H1 (cell line): Measurements from ENCODE around the gene TRAF1. TPM values are rescaled to one million over a fixed set of nuclear protein-coding genes. Genes with fewer than 3 reads are reported as not detected.

ENCODE experiments used
- CTCF ChIA-PET: fragments of 300-600 bp; sonication (Branson Sonifier 250); formaldehyde crosslinking; loops from one replicate; lab custom pipeline; 2021; ENCODE audit not compliant: partially characterized antibody; lab: Charles Lee
- POLR2A ChIA-PET: fragments of 300-600 bp; sonication (Branson Sonifier 250); formaldehyde crosslinking; loops from one replicate; lab custom pipeline; 2021; ENCODE audit warnings: inconsistent platforms; ENCODE audit not compliant: partially characterized antibody; lab: Charles Lee
- DNase-seq, 2 experiments: peaks; one replicate each; pipeline versions ENCODE4 v3.0.0 to v3.0.0-alpha.2; 2010 to 2022; ENCODE audit warnings: low spot score in 2 of 2, low read depth in 1 of 2, mixed read lengths in 1 of 2
- FAIRE-seq: peaks from 2 replicates; lab custom pipeline; 2011; peaks lifted over from hg19 to GRCh38; lab: Jason Lieb, UNC
- H2AFZ ChIP-seq: 2 replicates; pipeline ENCODE4 v1.8.1; 2012; ENCODE audit warnings: low read length, inconsistent platforms
- H2AK5ac ChIP-seq: 2 replicates; pipeline ENCODE4 v1.6.1; 2013; ENCODE audit warnings: low read depth, low read length
- H2BK120ac ChIP-seq: replicated peaks from 2 replicates; pipeline ENCODE3; 2013; ENCODE audit warnings: low read depth, low read length, inconsistent platforms
- H2BK12ac ChIP-seq: 2 replicates; pipeline ENCODE4 v1.6.1; 2013; ENCODE audit warnings: low read depth, low read length
- H2BK15ac ChIP-seq: 2 replicates; pipeline ENCODE4 v1.6.1; 2013; ENCODE audit warnings: low read length
- H2BK20ac ChIP-seq: 2 replicates; pipeline ENCODE4 v1.6.1; 2013; ENCODE audit warnings: low read length
- H2BK5ac ChIP-seq: 2 replicates; pipeline ENCODE4 v1.6.1; 2013; ENCODE audit warnings: low read depth, low read length
- H3K14ac ChIP-seq: 2 replicates; pipeline ENCODE4 v1.6.1; 2013; ENCODE audit warnings: inconsistent platforms; ENCODE audit not compliant: insufficient read length
- H3K18ac ChIP-seq: 2 replicates; pipeline ENCODE4 v1.6.1; 2013; ENCODE audit warnings: low read length; ENCODE audit errors: extremely low read depth
- H3K23ac ChIP-seq: 2 replicates; pipeline ENCODE4 v1.6.1; 2013; ENCODE audit warnings: inconsistent platforms; ENCODE audit not compliant: insufficient read length
- H3K23me2 ChIP-seq: 2 replicates; pipeline ENCODE4 v1.6.1; 2013; ENCODE audit warnings: low read depth, low read length
- H3K27ac ChIP-seq: 2 replicates; pipeline ENCODE4 v1.6.1; 2011; ENCODE audit warnings: low read depth, low read length, inconsistent platforms
- H3K27me3 ChIP-seq, 4 experiments: replicated peaks in 1 of 4; 1 replicate in 1 of 4; 2 replicates in 3 of 4; pipeline versions ENCODE4 v1.6.1 to v1.8.1; 2011 to 2013; ENCODE audit warnings: low read length in 3 of 4, mild to moderate bottlenecking in 3 of 4, inconsistent platforms in 2 of 4, mixed read lengths in 2 of 4, moderate library complexity in 1 of 4; ENCODE audit not compliant: control insufficient read depth in 3 of 4, insufficient read depth in 3 of 4; ENCODE audit errors: extremely low read depth in 1 of 4
- H3K36me3 ChIP-seq, 4 experiments: 2 replicates each; pipeline versions ENCODE4 v1.6.1 to v1.8.1; 2011 to 2013; ENCODE audit warnings: mild to moderate bottlenecking in 4 of 4, low read length in 3 of 4, moderate library complexity in 2 of 4, control low read depth in 1 of 4, inconsistent platforms in 1 of 4; ENCODE audit not compliant: insufficient read depth in 4 of 4, control insufficient read depth in 2 of 4
- H3K4ac ChIP-seq: replicated peaks from 2 replicates; pipeline ENCODE3; 2013; ENCODE audit warnings: low read length, low read depth, mixed read lengths, inconsistent platforms; ENCODE audit not compliant: insufficient read length
- H3K4me1 ChIP-seq, 4 experiments: replicated peaks in 1 of 4; 1 replicate in 1 of 4; 2 replicates in 3 of 4; pipeline versions ENCODE4 v1.6.1 to v1.8.1; 2011 to 2013; ENCODE audit warnings: low read length in 3 of 4, inconsistent platforms in 2 of 4, mixed read lengths in 1 of 4; ENCODE audit not compliant: insufficient read depth in 4 of 4, control insufficient read depth in 3 of 4
- H3K4me2 ChIP-seq, 2 experiments: 2 replicates each; pipeline versions ENCODE4 v1.6.1 to v1.8.1; 2011 to 2013; ENCODE audit warnings: low read depth in 2 of 2, low read length in 2 of 2, control low read depth in 1 of 2, inconsistent platforms in 1 of 2, mild to moderate bottlenecking in 1 of 2; ENCODE audit not compliant: insufficient read depth in 1 of 2
- H3K4me3 ChIP-seq, 4 experiments: fragments of 200-600, 300-600 bp in 1 of 4; sonication (generic), shearing (Covaris generic), sonication (Bioruptor Twin) in 1 of 4; 2 replicates each; pipeline versions ENCODE4 v1.5.1 to v1.8.1; 2011 to 2016; ENCODE audit warnings: low read length in 4 of 4, low read depth in 3 of 4, control low read depth in 2 of 4, inconsistent platforms in 2 of 4, mild to moderate bottlenecking in 2 of 4, mixed read lengths in 1 of 4, moderate library complexity in 1 of 4; ENCODE audit not compliant: insufficient read depth in 2 of 4; ENCODE audit errors: extremely low read depth in 1 of 4
- H3K56ac ChIP-seq: replicated peaks from 2 replicates; pipeline ENCODE3; 2013; ENCODE audit warnings: low read depth, mild to moderate bottlenecking, mixed read lengths, low read length, inconsistent platforms; ENCODE audit not compliant: insufficient read length
- H3K79me1 ChIP-seq: 2 replicates; pipeline ENCODE4 v1.6.1; 2013; ENCODE audit warnings: low read depth, low read length, control low read depth
- H3K79me2 ChIP-seq, 2 experiments: 2 replicates each; pipeline versions ENCODE4 v1.6.1 to v1.8.1; 2012 to 2013; ENCODE audit warnings: low read length in 2 of 2, mild to moderate bottlenecking in 2 of 2, inconsistent platforms in 1 of 2; ENCODE audit not compliant: insufficient read depth in 2 of 2, control insufficient read depth in 1 of 2
- H3K9ac ChIP-seq, 4 experiments: replicated peaks in 1 of 4; 1 replicate in 1 of 4; 2 replicates in 3 of 4; pipeline versions ENCODE4 v1.6.1 to v1.8.1; 2011 to 2013; ENCODE audit warnings: low read depth in 3 of 4, low read length in 3 of 4, control low read depth in 2 of 4, mild to moderate bottlenecking in 2 of 4, moderate library complexity in 2 of 4, inconsistent platforms in 1 of 4; ENCODE audit errors: extremely low read depth in 1 of 4
- H3K9me3 ChIP-seq, 2 experiments: 2 replicates each; pipeline versions ENCODE4 v1.6.1 to v1.8.1; 2012 to 2013; ENCODE audit warnings: mild to moderate bottlenecking in 2 of 2, moderate library complexity in 2 of 2, control low read depth in 1 of 2, inconsistent platforms in 1 of 2, low read depth in 1 of 2, low read length in 1 of 2, mixed read lengths in 1 of 2; ENCODE audit not compliant: insufficient read depth in 2 of 2
- H4K20me1 ChIP-seq, 2 experiments: replicated peaks in 1 of 2; 2 replicates each; pipeline versions ENCODE3 to v1.8.1; 2011 to 2013; ENCODE audit warnings: inconsistent platforms in 2 of 2, low read length in 2 of 2, mild to moderate bottlenecking in 1 of 2; ENCODE audit not compliant: insufficient read depth in 2 of 2, control insufficient read depth in 1 of 2
- H4K5ac ChIP-seq: 2 replicates; pipeline ENCODE4 v1.6.1; 2013; ENCODE audit warnings: low read length, low read depth, mixed read lengths, inconsistent platforms; ENCODE audit not compliant: insufficient read length
- H4K8ac ChIP-seq: 2 replicates; pipeline ENCODE4 v1.8.0; 2013; ENCODE audit warnings: mild to moderate bottlenecking, moderate library complexity, low read length, inconsistent platforms; ENCODE audit not compliant: insufficient read depth; ENCODE audit errors: extremely low read depth
- H4K91ac ChIP-seq: replicated peaks from 2 replicates; pipeline ENCODE3; 2013; ENCODE audit warnings: low read length, mixed read lengths, inconsistent platforms; ENCODE audit not compliant: insufficient read length
- FOSL1 ChIP-seq: IDR thresholded peaks from 2 replicates; pipeline ENCODE4 v1.6.1; 2011; ENCODE audit warnings: mild to moderate bottlenecking, low read depth, low read length, moderate library complexity; ENCODE audit not compliant: insufficient read depth
- GABPA ChIP-seq: IDR thresholded peaks from 2 replicates; pipeline ENCODE4 v1.6.1; 2011; ENCODE audit warnings: mild to moderate bottlenecking, low read length, moderate library complexity, borderline replicate concordance; ENCODE audit not compliant: insufficient read depth
- NANOG ChIP-seq: IDR thresholded peaks from 2 replicates; pipeline ENCODE4 v1.6.1; 2011; ENCODE audit warnings: low read length, low read depth, mild to moderate bottlenecking, inconsistent platforms; ENCODE audit not compliant: insufficient read depth, poor library complexity, severe bottlenecking
- POU5F1 ChIP-seq: IDR thresholded peaks from 2 replicates; pipeline ENCODE4 v1.6.1; 2011; ENCODE audit warnings: low read depth, mild to moderate bottlenecking, low read length, moderate library complexity
- whole genome bisulfite sequencing, 2 experiments: shearing (Covaris generic) in 1 of 2; methylation state at CpG; one replicate each; pipeline versions ENCODE4 v1.1.6 to v1.1.7; 2013 to 2015; ENCODE audit warnings: low lambda C conversion rate in 2 of 2, mixed read lengths in 2 of 2, inconsistent platforms in 1 of 2, low coverage in 1 of 2, missing lambda C conversion rate in 1 of 2; ENCODE audit not compliant: insufficient replicate concordance in 2 of 2, insufficient coverage in 1 of 2, insufficient read length in 1 of 2; ENCODE audit errors: extremely low coverage in 1 of 2, missing lambda C conversion rate in 1 of 2; 5-methylcytosine and 5-hydroxymethylcytosine counted together
- polyA plus RNA-seq, 7 experiments: library from polyadenylated mRNA; depleted of rRNA in 3 of 7; stranded (reverse) in 5 of 7; unstranded in 2 of 7; fragments of >200 nt in 5 of 7; fragments of 200-250 nt in 2 of 7; gene quantifications; 1 replicate in 5 of 7; 2 replicates in 1 of 7; 4 replicates in 1 of 7; pipeline versions ENCODE4 v1.2.1 to v1.2.3, GENCODE V29; 2011 to 2013; ENCODE audit warnings: missing spikeins in 2 of 7, mixed read lengths in 2 of 7
- total RNA-seq: library from RNA; stranded (reverse); fragmentation: NEBNext Ultra II Directional; extraction: Animal tissue kit (Norgen Biotek cat#: 25700); gene quantifications from 2 replicates; pipeline ENCODE4 v1.2.1, GENCODE V29; 2021

The TRAF1 gene
- total and polyA plus RNA-seq, 2 of the 8 experiments (the other 6 are each of a cell fraction or from before 2014, with no cell fraction given), result 1.6 to 3.2 TPM

DNA sequence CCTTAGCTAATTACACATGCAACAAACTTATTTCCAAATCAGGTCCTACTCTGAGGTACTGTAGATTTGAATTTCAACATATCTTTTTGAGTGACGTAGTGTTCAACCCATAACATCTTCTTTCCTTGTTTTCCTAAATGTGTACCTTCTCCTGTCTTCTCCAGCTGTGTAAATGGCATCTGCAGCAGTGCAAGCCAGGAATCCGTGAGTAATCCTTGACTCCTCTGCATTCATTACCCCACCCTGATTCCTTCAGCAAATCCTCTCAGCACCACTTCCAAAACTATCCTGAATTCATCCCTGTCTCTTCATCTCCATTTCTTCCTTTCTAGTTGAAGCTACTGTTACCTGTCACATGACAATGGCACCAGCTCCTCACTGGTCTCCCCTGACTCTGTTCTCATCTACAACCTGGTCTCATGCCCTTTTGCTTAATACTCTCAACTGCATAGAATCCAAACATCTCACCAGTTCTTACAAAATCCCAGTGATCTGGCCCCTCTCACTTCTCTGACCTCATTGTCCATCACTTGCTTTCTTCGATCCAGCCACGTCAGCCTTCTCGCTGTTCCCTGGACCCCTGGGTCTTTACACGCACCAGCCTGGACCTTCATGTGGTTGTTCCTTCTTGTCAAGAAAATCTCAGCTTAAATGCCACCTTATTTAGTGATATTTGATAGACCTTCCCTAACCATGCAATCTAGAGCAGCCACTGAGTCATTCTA is 14.6 kb upstream of the TRAF1 start:
- CTCF ChIA-PET, result interaction anchor here (0.6 to 12.5 kb wide), 6 partner anchors 20 to 112 kb away, joined by 3 to 108 read pairs (median 3); no protein-coding TSS in a partner anchor
- no peak for TF ChIP-seq POU5F1
- TF ChIP-seq FOSL1, result no peak
- TF ChIP-seq NANOG, result no peak
- no peak for TF ChIP-seq GABPA

More for the DNA sequence above, 14.6 kb upstream of the TRAF1 start:
- H2AFZ ChIP-seq, result 0 out of 2 replicates have a peak overlapping the region, but pooled peaks have one; percentile 3
- no peak overlapping the region for H3K56ac ChIP-seq
- no peaks in the 10 kb centered on the region; the same call in 1 of the 2 replicates for H3K23me2 ChIP-seq
- H4K91ac ChIP-seq, result no peak overlapping the region
- no peaks in the 10 kb centered on the region for H3K79me2 ChIP-seq
- H3K9ac ChIP-seq, result no peak overlapping the region
- no peak overlapping the region for H2BK5ac ChIP-seq
- peaks cover 0 to 14% (median 7%) of the 10 kb centered on the region in 4 experiments; a peak in 6 of 7 replicates for H3K4me1 ChIP-seq
- no peak overlapping the region for H3K4ac ChIP-seq
- FAIRE-seq (no peak), DNase-seq (no peak)
- no peak overlapping the region for H3K14ac ChIP-seq
- H3K18ac ChIP-seq, result no peak overlapping the region
- no peak overlapping the region for H3K4me3 ChIP-seq
- POLR2A ChIA-PET, result interaction anchor here (0.8 to 4.6 kb wide), 3 partner anchors 12 to 98 kb away, joined by 3 to 14 read pairs (median 3); partner anchors contain the start of gene PSMD5
- no peak overlapping the region for H4K5ac ChIP-seq
- peak overlapping the region; percentile 75 for H2BK20ac ChIP-seq
- H4K8ac ChIP-seq, result no peak overlapping the region
- H3K27ac ChIP-seq, result no peak overlapping the region
- no peak overlapping the region for H2AK5ac ChIP-seq
- H3K36me3 ChIP-seq, result no peaks in the 10 kb centered on the region; a peak in 1 of 8 replicates
- WGBS, 2 experiments, result 86% methylated on average over 6 of the region's 6 CpGs; no CpG with 5 or more reads in 1 of the 2 experiments
- no peak overlapping the region for H2BK120ac ChIP-seq
- H2BK12ac ChIP-seq, result no peak overlapping the region; the same call in 1 of the 2 replicates
- H2BK15ac ChIP-seq, result no peak overlapping the region
- no peak overlapping the region for H3K23ac ChIP-seq
- H3K4me2 ChIP-seq, result no peak overlapping the region
- H3K79me1 ChIP-seq, result no peaks in the 10 kb centered on the region
- H3K9me3 ChIP-seq, result no peaks in the 10 kb centered on the region
- H3K27me3 ChIP-seq, result no peaks in the 10 kb centered on the region
- H4K20me1 ChIP-seq, result no peaks in the 10 kb centered on the region
